SU-DHL-6 (cell line): ENCODE data around the gene E2F1.

ENCODE experiments used
- CTCF ChIP-seq: fragments of 200-600 bp; sonication (generic); IDR thresholded peaks from one replicate; pipeline ENCODE4 v1.5.1; 2017; ENCODE audit warnings: antibody characterized with exemption, mild to moderate bottlenecking, low read length, moderate library complexity; ENCODE audit not compliant: insufficient read depth, poor library complexity, severe bottlenecking
- EZH2phosphoT487 ChIP-seq: fragments of 200-600 bp; sonication (generic), shearing (Covaris generic); conservative IDR thresholded peaks from 2 replicates; pipeline ENCODE4 v1.6.1; 2018; ENCODE audit warnings: mild to moderate bottlenecking, antibody characterized with exemption, low read length, moderate library complexity, mixed read lengths

GRCh38 chr20:33657704-33658095 lies 28.5 kb downstream of the E2F1 start:
- TF ChIP-seq CTCF (no peak), EZH2phosphoT487 (no peak)
